OCI-LY3 (cell line): ENCODE data around the gene FAT1.

Experiments used
- EZH2phosphoT487 ChIP-seq: fragments of 200-600 bp; shearing (Covaris generic); IDR thresholded peaks from 2 replicates; pipeline ENCODE4 v1.6.1; 2018; ENCODE audit warnings: antibody characterized with exemption, mixed run types, low read depth
- TF ChIP-seq, protein P1 (sequence below): fragments of 200-600, 300-600 bp; sonication (generic); IDR thresholded peaks from 2 replicates; pipeline ENCODE4 v1.5.1; 2014; ENCODE audit warnings: antibody characterized with exemption, low read length, low read depth

DNA sequence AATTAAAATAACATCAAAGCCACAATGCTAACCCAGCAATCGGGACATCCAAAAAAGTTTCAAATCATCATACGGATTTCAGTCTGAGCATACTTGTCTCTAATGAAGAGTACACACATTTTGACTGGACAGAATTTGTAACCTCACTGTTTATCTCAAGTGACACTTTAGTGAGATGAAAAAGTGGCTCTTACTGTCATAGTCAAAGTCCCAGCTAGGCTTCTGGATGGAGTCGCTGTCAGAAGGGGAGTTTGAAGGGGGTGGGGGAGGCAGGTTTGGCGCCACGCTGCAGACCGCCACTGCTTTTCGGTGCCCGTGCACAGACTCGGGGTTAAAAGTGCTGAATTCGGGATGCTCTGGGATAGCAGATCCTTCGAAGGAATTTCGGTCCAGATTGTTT, 127.3 kb downstream of the FAT1 start:
- TF ChIP-seq, protein P1, sequence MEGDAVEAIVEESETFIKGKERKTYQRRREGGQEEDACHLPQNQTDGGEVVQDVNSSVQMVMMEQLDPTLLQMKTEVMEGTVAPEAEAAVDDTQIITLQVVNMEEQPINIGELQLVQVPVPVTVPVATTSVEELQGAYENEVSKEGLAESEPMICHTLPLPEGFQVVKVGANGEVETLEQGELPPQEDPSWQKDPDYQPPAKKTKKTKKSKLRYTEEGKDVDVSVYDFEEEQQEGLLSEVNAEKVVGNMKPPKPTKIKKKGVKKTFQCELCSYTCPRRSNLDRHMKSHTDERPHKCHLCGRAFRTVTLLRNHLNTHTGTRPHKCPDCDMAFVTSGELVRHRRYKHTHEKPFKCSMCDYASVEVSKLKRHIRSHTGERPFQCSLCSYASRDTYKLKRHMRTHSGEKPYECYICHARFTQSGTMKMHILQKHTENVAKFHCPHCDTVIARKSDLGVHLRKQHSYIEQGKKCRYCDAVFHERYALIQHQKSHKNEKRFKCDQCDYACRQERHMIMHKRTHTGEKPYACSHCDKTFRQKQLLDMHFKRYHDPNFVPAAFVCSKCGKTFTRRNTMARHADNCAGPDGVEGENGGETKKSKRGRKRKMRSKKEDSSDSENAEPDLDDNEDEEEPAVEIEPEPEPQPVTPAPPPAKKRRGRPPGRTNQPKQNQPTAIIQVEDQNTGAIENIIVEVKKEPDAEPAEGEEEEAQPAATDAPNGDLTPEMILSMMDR, result no peak
- TF ChIP-seq EZH2phosphoT487, result no peak
